ENCODE measurements around the gene CLIC3.
"Not testable (repeated sequence)": the region's sequence is repeated elsewhere in the genome, so short reads cannot be mapped to it uniquely, and the experiment has no call there.

DNA sequence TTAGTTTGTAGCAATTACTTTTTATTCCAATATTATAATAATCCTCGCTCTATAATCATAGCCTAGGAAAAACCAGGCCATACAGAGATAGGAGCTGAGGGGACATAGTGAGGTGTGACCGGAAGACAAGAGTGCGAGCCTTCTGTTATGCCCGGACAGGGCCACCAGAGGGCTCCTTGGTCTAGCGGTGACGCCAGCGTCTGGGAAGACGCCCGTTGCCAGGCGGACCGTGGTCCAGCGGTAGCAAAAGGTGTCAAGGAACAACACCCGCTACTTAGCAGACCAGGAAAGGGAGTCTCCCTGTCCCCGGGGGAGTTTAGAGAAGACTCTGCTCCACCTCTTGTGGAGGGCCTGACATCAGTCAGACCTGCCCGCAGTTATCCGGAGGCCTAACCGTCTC lies 7.9 kb upstream of the CLIC3 start:
- not testable (repeated sequence) for TF ChIP-seq CTCF (IDR thresholded peaks at IDR 0.05; ENCODE audit: borderline replicate concordance, extremely low read depth, low read length, poor library complexity, severe bottlenecking); EZH2 (IDR thresholded peaks at IDR 0.05; ENCODE audit: borderline replicate concordance, low read depth, low read length, severe bottlenecking)

All from DND-41 (cell line).